ENCODE measurements around the gene PRSS21. TPM values are rescaled to one million over a fixed set of nuclear protein-coding genes. Genes with fewer than 3 reads are reported as not detected.

Gene PRSS21
- total RNA-seq, 2 experiments from 2014 or later, result 11.3 to 12.5 TPM

DNA sequence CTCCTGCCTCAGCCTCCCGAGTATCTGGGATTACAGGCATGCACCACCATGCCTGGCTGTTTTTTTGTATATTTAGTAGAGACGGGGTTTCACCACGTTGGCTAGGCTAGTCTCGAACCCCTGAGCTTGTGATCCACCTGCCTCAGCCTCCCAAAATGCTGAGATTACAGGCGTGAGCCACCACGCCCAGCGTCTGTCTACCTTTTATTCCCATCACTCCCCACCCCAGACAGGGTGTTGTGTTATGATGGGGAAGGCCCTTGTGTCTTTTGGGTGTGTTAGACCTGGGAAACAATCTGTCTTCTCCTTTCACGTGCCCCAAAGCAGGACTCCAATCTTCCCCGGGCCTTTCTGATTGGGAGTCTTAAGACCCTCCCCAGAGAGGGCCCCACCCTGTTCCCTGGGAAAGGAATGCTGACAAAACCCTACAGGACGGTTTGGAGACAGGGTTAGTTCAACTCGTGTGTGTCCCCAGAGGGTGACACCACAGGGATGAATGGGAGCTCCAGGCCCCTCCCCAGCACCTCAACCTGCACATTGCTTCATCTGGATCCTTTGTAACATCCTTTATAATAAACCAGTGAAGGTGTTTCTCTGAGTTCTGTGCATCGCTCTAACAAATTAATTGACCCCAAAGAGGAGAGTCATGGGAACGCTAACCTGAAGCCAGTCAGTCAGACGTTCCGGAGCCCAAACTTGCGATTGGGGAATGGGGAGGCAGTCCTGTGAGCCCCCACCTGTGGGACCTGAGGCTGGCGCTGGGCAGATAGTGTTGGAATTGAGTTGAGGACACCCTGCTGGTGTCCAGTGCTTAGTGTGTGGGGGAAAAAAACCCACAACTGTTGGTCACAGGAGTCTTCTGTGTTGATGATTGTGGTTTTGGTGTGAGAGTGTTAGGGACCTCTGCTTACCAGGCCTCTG, 36.8 kb upstream of the PRSS21 start:
- ChIA-PET CTCF (interaction anchor here (1.0 kb wide), 1 partner anchor 59 kb away, joined by 3 read pairs; no protein-coding TSS in a partner anchor), POLR2A (interaction anchor here (1.0 to 2.7 kb wide), 2 partner anchors 15 to 16 kb away, joined by 4 to 17 read pairs; no protein-coding TSS in a partner anchor)
- intact Hi-C loops (cut with micrococcal nuclease), result no loop called here
- Mint-ChIP-seq H3K27me3 (no peaks in the 10 kb centered on the region), H3K4me1 (ENCODE audit: low read depth) (peaks cover 25% of the 10 kb centered on the region), H3K36me3 (ENCODE audit: low read depth) (peaks cover 20% of the 10 kb centered on the region), H3K9me3 (no peaks in the 10 kb centered on the region), H3K4me3 (peak overlapping the region; percentile 31), H3K27ac (peak overlapping the region; percentile 16)
- ATAC-seq, result no peak
- DNase-seq, result peak; percentile 1
- TF ChIP-seq, protein P1, sequence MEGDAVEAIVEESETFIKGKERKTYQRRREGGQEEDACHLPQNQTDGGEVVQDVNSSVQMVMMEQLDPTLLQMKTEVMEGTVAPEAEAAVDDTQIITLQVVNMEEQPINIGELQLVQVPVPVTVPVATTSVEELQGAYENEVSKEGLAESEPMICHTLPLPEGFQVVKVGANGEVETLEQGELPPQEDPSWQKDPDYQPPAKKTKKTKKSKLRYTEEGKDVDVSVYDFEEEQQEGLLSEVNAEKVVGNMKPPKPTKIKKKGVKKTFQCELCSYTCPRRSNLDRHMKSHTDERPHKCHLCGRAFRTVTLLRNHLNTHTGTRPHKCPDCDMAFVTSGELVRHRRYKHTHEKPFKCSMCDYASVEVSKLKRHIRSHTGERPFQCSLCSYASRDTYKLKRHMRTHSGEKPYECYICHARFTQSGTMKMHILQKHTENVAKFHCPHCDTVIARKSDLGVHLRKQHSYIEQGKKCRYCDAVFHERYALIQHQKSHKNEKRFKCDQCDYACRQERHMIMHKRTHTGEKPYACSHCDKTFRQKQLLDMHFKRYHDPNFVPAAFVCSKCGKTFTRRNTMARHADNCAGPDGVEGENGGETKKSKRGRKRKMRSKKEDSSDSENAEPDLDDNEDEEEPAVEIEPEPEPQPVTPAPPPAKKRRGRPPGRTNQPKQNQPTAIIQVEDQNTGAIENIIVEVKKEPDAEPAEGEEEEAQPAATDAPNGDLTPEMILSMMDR (IDR thresholded peaks at IDR 0.05), result no peak

DNA sequence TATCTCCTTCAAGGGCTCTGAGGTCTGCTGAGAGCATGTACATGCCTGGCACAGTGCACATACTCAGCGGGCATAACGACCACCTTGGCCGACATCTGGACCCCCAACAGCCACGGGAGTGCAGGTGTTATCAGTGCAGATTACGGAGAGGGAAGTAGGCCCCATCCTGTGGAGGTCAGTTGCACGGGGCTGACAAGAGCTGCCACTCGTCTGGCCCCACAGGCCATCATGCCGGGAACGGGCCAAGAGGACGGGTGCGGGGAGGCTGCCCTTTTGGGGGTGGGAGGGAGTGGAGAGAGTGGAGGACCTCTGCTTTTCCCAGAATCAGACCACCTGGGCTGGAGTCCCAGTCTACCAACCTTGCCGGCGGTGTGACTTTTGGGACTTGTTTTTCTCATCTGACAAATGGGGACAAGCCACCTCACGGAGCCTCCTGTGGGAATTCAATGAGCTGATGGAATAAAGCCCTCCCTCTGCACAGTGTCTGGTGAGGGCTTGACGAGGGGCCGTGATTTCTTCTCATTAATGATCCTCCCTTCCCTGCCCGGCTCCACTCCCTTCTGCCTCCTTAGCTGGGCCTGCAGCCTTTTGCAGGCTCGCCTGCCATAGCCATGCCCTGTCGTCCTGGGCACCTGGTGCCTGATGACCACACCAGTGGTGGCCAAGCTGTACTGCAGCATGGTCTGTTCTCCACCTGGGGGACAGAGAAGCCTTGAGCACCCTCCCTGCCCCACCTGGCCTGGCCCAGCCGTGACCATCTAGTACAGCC, 34.3 kb upstream of the PRSS21 start:
- peaks cover 2% of the 10 kb centered on the region for H3K27me3 Mint-ChIP-seq

DNA sequence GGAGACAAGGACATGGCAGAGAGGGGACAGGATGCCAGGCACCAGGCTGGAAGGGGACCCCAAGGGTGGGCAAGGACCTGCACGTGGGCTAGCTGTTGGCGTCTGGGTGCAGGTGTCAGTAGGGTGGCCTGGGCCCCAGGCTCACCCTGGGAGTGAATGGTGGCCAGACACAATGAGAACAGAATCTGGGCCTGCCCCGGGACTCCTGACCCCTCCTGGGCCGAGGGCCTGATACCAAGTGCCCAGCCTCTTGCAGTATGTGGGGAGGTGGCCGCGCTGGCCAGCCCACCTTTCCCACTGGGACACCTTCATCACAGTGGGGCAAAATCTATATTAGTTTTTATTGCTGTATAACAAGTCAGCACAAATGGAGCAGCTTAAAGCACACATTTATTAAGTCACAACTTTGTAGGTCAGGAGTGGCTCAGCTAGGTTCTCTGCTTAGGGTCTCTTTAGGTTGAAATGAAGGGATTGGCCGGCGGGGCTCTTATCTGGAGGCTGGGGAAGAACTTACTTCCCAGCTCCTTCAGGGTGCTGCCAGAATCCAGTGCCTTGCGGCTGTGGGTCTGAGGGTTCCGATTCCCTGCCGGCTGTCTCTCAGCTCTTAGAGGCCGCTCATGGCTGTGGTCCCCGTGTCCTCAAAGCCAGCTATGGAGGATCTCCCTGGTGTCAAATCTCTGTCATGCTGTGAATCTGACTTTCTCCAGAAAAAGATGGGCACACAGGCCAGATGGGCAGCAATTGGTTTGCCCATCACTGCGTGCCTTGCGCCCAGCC, 33.3 kb upstream of the PRSS21 start:
- H3K4me1 Mint-ChIP-seq (ENCODE audit: low read depth), result peaks cover 14% of the 10 kb centered on the region
- ATAC-seq (no peak), DNase-seq (no peak)
- no peaks in the 10 kb centered on the region for H3K9me3 Mint-ChIP-seq
- TF ChIP-seq, protein P1 (IDR thresholded peaks at IDR 0.05), result no peak
- CTCF ChIA-PET, result interaction anchor here (0.8 to 3.0 kb wide), 9 partner anchors 8 to 136 kb away, joined by 3 to 14 read pairs (median 4); no protein-coding TSS in a partner anchor
- no peak overlapping the region for H3K27ac Mint-ChIP-seq
- H3K27me3 Mint-ChIP-seq, result peaks cover 2% of the 10 kb centered on the region
- POLR2A ChIA-PET, result interaction anchor here (0.9 to 3.2 kb wide), 6 partner anchors 10 to 122 kb away, joined by 3 to 20 read pairs (median 5); no protein-coding TSS in a partner anchor
- peaks cover under 1% of the 10 kb centered on the region for H3K36me3 Mint-ChIP-seq (ENCODE audit: low read depth)
- intact Hi-C loops (cut with micrococcal nuclease), result no loop called here
- peak overlapping the region; percentile 51 for H3K4me3 Mint-ChIP-seq

More for the DNA sequence above, 34.3 kb upstream of the PRSS21 start:
- peaks cover 10% of the 10 kb centered on the region for H3K36me3 Mint-ChIP-seq (ENCODE audit: low read depth)
- no peak for DNase-seq
- ChIA-PET CTCF (interaction anchor here (0.6 to 3.0 kb wide), 3 partner anchors 9 to 139 kb away, joined by 3 to 14 read pairs (median 4); no protein-coding TSS in a partner anchor), POLR2A (interaction anchor here (1.8 to 3.2 kb wide), 3 partner anchors 9 to 85 kb away, joined by 5 to 20 read pairs (median 9); no protein-coding TSS in a partner anchor)
- intact Hi-C loops (cut with micrococcal nuclease), result no loop called here
- H3K27ac Mint-ChIP-seq, result no peak overlapping the region
- ATAC-seq, result no peak
- H3K4me3 Mint-ChIP-seq, result no peak overlapping the region
- H3K4me1 Mint-ChIP-seq (ENCODE audit: low read depth), result peaks cover 21% of the 10 kb centered on the region
- TF ChIP-seq, protein P1 (IDR thresholded peaks at IDR 0.05), result no peak
- H3K9me3 Mint-ChIP-seq, result no peaks in the 10 kb centered on the region

DNA sequence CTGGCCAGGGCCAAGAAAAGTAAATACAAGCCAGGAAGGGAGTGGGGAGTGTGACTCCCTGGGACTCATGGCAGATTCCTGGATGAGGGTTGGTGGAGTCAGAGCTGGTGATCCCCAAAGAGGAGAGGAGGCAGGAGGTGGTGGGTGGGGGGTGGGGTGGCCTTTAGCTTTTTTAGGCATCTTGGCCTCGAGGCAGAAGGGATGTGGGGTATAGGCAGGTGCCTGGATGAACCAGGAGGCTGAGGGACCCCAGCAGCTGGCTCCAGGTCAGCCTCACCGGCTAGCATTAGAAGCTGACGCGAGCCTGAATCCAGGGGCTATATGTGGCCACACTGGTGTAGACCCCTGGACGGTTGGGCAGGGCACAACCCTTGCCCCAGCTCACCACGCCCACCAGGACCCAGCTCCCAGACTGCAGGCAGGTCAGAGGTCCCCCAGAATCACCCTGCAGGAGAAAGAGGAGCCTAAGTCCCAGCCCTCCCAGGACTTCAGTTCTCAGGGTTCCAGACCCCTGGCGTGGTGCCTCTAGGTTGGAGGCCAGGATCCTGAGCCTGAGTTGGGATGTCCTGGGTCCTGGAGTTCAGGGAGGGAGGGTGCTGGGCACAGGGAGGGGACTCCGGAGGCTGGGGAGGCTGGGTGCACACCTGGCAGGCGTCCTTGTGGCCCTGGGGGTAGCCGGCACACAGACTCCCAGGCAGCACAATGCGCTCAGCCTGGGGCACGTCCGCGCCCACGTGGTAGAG, 32.5 kb upstream of the PRSS21 start:
- H3K27me3 Mint-ChIP-seq, result peaks cover 2% of the 10 kb centered on the region
- H3K4me3 Mint-ChIP-seq, result peak overlapping the region; percentile 84
- H3K4me1 Mint-ChIP-seq (ENCODE audit: low read depth), result peaks cover 13% of the 10 kb centered on the region
- TF ChIP-seq, protein P1 (IDR thresholded peaks at IDR 0.05), result no peak
- DNase-seq (no peak), ATAC-seq (no peak)
- H3K27ac Mint-ChIP-seq, result peak overlapping the region; percentile 87
- CTCF ChIA-PET, result interaction anchor here (0.7 to 3.0 kb wide), 10 partner anchors 9 to 135 kb away, joined by 3 to 14 read pairs (median 4); no protein-coding TSS in a partner anchor
- intact Hi-C loops (cut with micrococcal nuclease), result no loop called here
- no peaks in the 10 kb centered on the region for H3K9me3 Mint-ChIP-seq
- H3K36me3 Mint-ChIP-seq (ENCODE audit: low read depth), result no peaks in the 10 kb centered on the region
- POLR2A ChIA-PET, result interaction anchor here (0.9 to 3.2 kb wide), 8 partner anchors 8 to 84 kb away, joined by 3 to 20 read pairs (median 4); no protein-coding TSS in a partner anchor

Data from activated CD8-positive, alpha-beta T cell treated with anti-CD3 and anti-CD28 coated beads for 36 hours (primary cell).